Natural killer cell (primary cell): ENCODE data around the gene SDHD. TPM values are rescaled to one million over a fixed set of nuclear protein-coding genes. Genes with fewer than 3 reads are reported as not detected.

Experiments
- ATAC-seq, 3 donors: fragments of 150-1000 bp in 2 of 3; fragments of 200-7000 bp in 1 of 3; cut with Tn5 transposase; 1 replicate in 1 of 3; 2 replicates in 2 of 3; pipeline ENCODE4 v1.10.0; 2021; ENCODE audit warnings: mild to moderate bottlenecking in 2 of 3, moderate library complexity in 2 of 3
- DNase-seq, 2 donors: peaks; one replicate each; pipeline versions ENCODE4 v3.0.0 to v3.0.0-alpha.2; 2013 to 2021; ENCODE audit warnings: mixed read lengths in 1 of 2
- H3K27ac ChIP-seq: one replicate; pipeline ENCODE4 v1.5.1; 2013; ENCODE audit warnings: mild to moderate bottlenecking, low read length
- H3K27me3 ChIP-seq: one replicate; pipeline ENCODE4 v1.6.1; 2013; ENCODE audit warnings: low read length; ENCODE audit not compliant: control insufficient read depth, insufficient read depth
- H3K36me3 ChIP-seq: one replicate; pipeline ENCODE4 v1.6.1; 2013; ENCODE audit warnings: low read length; ENCODE audit not compliant: control insufficient read depth, insufficient read depth
- H3K4me1 ChIP-seq: one replicate; pipeline ENCODE4 v1.6.1; 2013; ENCODE audit warnings: low read length; ENCODE audit not compliant: control insufficient read depth, insufficient read depth
- H3K4me3 ChIP-seq: one replicate; pipeline ENCODE4 v1.5.1; 2013; ENCODE audit warnings: low read length
- H3K9me3 ChIP-seq: one replicate; pipeline ENCODE4 v1.6.1; 2013; ENCODE audit warnings: low read length; ENCODE audit not compliant: control insufficient read depth, insufficient read depth
- H3K27ac Mint-ChIP-seq, 2 donors: one replicate each; pipeline ENCODE4 v1.8.0; 2022; ENCODE audit warnings: mild to moderate bottlenecking in 2 of 2, mixed read lengths in 2 of 2, moderate library complexity in 1 of 2
- H3K27me3 Mint-ChIP-seq, 2 donors: one replicate each; pipeline ENCODE4 v1.8.0; 2022; ENCODE audit warnings: low read depth in 2 of 2, mixed read lengths in 2 of 2
- H3K36me3 Mint-ChIP-seq: one replicate; pipeline ENCODE4 v1.8.0; 2022; ENCODE audit warnings: mixed read lengths
- H3K4me1 Mint-ChIP-seq, 2 donors: one replicate each; pipeline ENCODE4 v1.8.0; 2022; ENCODE audit warnings: mixed read lengths in 2 of 2
- H3K4me3 Mint-ChIP-seq: one replicate; pipeline ENCODE4 v1.8.0; 2022; ENCODE audit warnings: mild to moderate bottlenecking, moderate library complexity, mixed read lengths
- H3K9me3 Mint-ChIP-seq, 2 donors: one replicate each; pipeline ENCODE4 v1.8.0; 2022; ENCODE audit warnings: mixed read lengths in 2 of 2
- CTCF ChIP-seq: fragments of 200-600 bp; IDR thresholded peaks from one replicate; pipeline ENCODE4 v1.8.0; 2022; ENCODE audit warnings: antibody characterized with exemption
- WGBS: methylation state at CpG from one replicate; pipeline ENCODE4 v1.1.7; 2013; ENCODE audit warnings: missing lambda C conversion rate; ENCODE audit not compliant: insufficient coverage; 5-methylcytosine and 5-hydroxymethylcytosine counted together
- intact Hi-C: fragments of 100-400 bp; cut with micrococcal nuclease; formaldehyde crosslinking; loops from one replicate; pipeline ENCODE4 v1.14.2; 2022
- total RNA-seq, 4 donors: library from RNA; stranded (reverse); fragments of 120-200 nt in 1 of 4; gene quantifications; one replicate each; pipeline versions ENCODE4 v1.2.3 to v1.2.4, GENCODE V29; 2013 to 2022

Gene SDHD
- total RNA-seq, 3 donors from 2014 or later (not counting 1 experiment from before 2014, with no cell fraction given) = 46.8 to 55.0 (median 52.3) TPM

DNA sequence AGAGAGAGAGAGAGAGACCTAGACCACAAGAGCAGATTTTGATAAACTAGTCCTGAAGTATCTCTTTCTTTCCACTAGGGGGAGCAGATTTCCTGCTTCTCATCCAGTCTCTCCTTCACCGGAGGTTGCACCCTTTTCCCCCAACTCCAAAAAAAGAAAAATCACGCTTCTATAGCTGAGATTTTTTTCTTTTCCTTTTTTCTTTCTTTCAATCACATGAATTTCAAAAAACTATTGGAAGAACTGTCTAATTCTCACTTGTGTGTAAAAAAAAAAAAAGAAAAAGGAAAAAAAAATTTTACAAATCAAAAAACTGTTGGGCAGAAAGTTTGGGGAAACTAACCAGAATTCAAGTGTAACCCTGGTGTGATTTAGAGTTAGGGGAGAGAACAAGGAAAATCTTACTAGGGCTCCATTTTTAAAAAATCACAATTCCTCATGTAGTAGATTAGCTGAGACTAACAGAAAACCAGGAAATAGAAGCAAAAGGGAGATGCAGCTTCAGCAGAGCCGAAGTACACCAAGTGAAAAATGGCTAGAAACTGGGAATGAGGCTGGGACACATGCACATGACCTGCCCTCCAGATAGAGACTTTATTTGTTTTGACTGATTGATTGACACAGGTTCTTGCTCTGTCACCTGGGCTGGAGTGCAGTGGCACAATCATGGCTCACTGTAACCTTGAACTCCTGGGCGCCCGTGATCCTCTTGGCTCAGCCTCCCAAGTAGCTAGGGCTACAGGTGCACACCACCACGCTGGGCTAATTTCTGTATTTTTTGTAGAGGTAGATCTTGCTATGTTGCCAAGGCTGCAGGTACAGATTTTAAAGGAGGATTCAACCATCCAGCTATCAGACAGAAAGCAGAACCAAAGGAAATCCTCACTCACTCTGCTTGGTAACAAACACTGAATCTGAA is 27.1 kb downstream of the SDHD start:
- peak; percentile 69 to 78 (median 77) for ATAC-seq

GRCh38 chr11:112114460-112114859 is 27.8 kb downstream of the SDHD start:
- no peaks in the 10 kb centered on the region for H3K27me3 ChIP-seq
- peaks cover 4 to 5% of the 10 kb centered on the region in 2 donors for H3K4me1 Mint-ChIP-seq
- intact Hi-C loops = no loop called here
- H3K4me1 ChIP-seq = no peaks in the 10 kb centered on the region
- DNase-seq (no peak), ATAC-seq (no peak)
- H3K9me3 ChIP-seq = no peaks in the 10 kb centered on the region
- H3K4me3 Mint-ChIP-seq = no peak overlapping the region
- no peaks in the 10 kb centered on the region for H3K9me3 Mint-ChIP-seq
- H3K27ac Mint-ChIP-seq = no peak overlapping the region
- no peak overlapping the region for H3K4me3 ChIP-seq
- TF ChIP-seq CTCF = no peak
- no peaks in the 10 kb centered on the region for H3K36me3 ChIP-seq
- H3K27ac ChIP-seq = no peak overlapping the region
- H3K36me3 Mint-ChIP-seq = no peaks in the 10 kb centered on the region
- WGBS = 95% methylated on average over 1 of the region's 2 CpGs
- H3K27me3 Mint-ChIP-seq = no peaks in the 10 kb centered on the region

More for the DNA sequence above, 27.1 kb downstream of the SDHD start:
- H3K27ac Mint-ChIP-seq = no peak overlapping the region
- no peaks in the 10 kb centered on the region for H3K9me3 ChIP-seq
- H3K4me3 Mint-ChIP-seq = peak overlapping the region; percentile 17
- H3K4me1 Mint-ChIP-seq = peaks cover 4 to 5% of the 10 kb centered on the region in 2 donors
- peak; percentile 79 for TF ChIP-seq CTCF
- no peaks in the 10 kb centered on the region for H3K9me3 Mint-ChIP-seq
- H3K27me3 Mint-ChIP-seq = no peaks in the 10 kb centered on the region
- peak in 1 of 2 donors; percentile 67 for DNase-seq
- no peak overlapping the region for H3K4me3 ChIP-seq
- H3K27ac ChIP-seq = no peak overlapping the region
- WGBS = 72% methylated on average over 5 of the region's 6 CpGs
- no peaks in the 10 kb centered on the region for H3K27me3 ChIP-seq
- intact Hi-C loops = loop anchor here (1.0 kb wide), 2 partner anchors 62 to 167 kb away; partner anchors contain the start of gene BCO2
- H3K4me1 ChIP-seq = no peaks in the 10 kb centered on the region
- H3K36me3 Mint-ChIP-seq = no peaks in the 10 kb centered on the region
- H3K36me3 ChIP-seq = no peaks in the 10 kb centered on the region

GRCh38 chr11:112115386-112115785 is 28.7 kb downstream of the SDHD start:
- no peaks in the 10 kb centered on the region for H3K27me3 Mint-ChIP-seq
- H3K27ac Mint-ChIP-seq = no peak overlapping the region
- no peaks in the 10 kb centered on the region for H3K36me3 Mint-ChIP-seq
- TF ChIP-seq CTCF = no peak
- H3K27me3 ChIP-seq = no peaks in the 10 kb centered on the region
- H3K4me1 ChIP-seq = no peaks in the 10 kb centered on the region
- H3K4me3 Mint-ChIP-seq = no peak overlapping the region
- H3K4me1 Mint-ChIP-seq = peaks cover 4 to 5% of the 10 kb centered on the region in 2 donors
- H3K9me3 ChIP-seq = no peaks in the 10 kb centered on the region
- no peaks in the 10 kb centered on the region for H3K36me3 ChIP-seq
- H3K27ac ChIP-seq = no peak overlapping the region
- WGBS = 70% methylated on average over 5 of the region's 5 CpGs
- intact Hi-C loops = no loop called here
- H3K9me3 Mint-ChIP-seq = no peaks in the 10 kb centered on the region
- H3K4me3 ChIP-seq = no peak overlapping the region
- DNase-seq = no peak
- ATAC-seq = no peak
